GM21786 (cell line): ENCODE data around the gene MDH2.
"Not testable (repeated sequence)": the region's sequence is repeated elsewhere in the genome, so short reads cannot be mapped to it uniquely, and the experiment has no call there.

ENCODE experiments used
- ATAC-seq: cut with Tn5 transposase; IDR thresholded peaks from one replicate; pipeline ENCODE4 v1.9.1; 2021; ENCODE audit not compliant: unreplicated experiment

The MDH2 gene

DNA sequence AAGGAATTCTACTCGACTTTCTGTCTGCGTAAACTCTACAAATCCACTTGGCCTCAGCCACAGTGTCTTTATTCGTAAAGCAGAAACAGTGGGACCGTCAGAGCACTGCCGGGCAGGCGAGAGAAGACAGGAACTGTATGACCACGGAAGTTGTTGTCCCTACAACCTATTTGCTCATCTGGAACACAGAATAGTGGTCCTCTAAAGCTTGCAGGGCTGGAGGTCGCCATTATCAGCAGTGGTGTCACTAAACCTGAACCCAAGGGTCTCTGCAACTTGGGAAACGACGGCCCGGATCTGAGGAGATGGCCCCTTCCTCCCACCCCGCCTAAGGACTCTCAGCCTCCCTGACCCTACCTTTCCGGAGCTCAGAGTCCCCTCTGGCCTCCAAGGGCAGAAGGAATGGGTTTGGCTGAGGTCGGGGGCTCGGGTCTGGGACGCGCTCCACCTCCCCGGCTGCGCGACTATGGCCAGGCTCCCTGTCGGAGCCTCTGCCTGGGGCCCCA is 548 bp upstream of the MDH2 start:
- no peak for ATAC-seq

DNA sequence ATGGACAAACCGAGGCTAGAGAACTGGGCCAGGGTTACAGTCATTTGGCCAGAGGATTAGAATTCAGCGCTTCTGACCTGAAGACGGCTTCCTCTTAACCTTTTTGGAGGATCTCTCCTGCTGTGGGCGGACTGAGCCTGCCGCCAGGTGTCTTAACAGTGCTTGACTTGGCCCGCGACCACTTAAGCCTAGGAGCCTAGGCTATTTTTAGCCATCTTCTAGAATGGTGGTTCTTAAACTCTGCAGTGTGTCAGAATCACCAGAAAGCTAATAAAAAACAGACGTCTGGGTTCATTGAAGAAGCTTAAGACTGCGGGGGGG is 722 bp downstream of the MDH2 start:
- peak; percentile 6 for ATAC-seq

DNA sequence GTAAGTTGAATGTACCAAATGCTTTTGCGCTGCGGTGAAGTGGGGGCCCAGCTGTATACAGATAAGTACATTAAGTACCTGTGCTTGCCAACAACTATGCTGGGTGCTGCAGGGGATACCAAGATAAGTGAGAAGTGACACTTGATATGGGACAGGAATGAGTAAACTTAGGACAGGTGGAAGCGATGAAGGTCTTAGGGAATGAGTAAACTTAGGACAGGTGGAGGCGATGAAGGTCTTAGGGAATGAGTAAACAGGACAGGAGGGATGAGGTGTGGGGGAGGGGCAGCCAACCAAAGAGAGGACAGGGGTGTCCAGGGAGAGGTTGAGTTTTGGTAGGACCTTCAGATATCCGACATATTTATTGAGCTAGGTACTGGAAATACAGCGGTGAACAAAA is 1.4 kb downstream of the MDH2 start:
- no peak for ATAC-seq

DNA sequence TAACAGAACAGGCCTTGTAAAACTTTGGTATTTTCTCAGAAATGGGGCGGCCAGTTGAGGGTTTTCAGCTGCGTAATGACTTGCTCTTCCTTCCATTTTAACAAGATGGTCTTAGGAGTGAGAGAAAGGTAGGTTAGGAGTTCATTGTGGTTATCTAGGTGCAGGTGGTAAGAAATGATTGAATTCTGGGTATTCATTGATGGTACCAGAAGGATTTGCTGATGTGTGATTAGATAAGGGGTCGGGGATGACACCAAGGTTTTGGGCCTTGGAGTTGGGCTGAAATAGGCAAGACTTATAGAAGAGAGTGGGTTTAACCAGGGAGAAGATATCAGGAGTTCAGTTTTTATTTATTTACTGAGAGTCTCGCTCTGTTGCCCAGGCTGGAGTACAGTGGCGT is 2.6 kb downstream of the MDH2 start:
- no peak for ATAC-seq

DNA sequence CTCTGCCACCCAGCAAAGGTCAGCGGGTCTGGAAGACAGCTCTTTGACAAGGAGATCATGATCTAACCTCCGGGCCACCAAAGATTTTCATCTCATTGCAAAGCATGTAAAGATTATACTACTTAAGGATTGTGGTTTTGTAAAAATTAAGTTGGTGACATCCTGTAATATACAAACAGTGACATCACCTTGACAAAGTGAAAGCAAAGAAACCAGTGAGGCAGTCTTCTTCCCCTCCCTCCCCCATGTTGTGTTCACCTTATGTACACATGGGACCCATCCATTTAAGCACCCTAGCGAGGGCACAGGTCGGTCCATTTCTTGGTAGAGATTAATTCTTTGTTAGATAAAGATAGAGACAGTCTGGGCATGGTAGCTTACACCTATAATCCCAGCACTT is 3.9 kb downstream of the MDH2 start:
- ATAC-seq: no peak

DNA sequence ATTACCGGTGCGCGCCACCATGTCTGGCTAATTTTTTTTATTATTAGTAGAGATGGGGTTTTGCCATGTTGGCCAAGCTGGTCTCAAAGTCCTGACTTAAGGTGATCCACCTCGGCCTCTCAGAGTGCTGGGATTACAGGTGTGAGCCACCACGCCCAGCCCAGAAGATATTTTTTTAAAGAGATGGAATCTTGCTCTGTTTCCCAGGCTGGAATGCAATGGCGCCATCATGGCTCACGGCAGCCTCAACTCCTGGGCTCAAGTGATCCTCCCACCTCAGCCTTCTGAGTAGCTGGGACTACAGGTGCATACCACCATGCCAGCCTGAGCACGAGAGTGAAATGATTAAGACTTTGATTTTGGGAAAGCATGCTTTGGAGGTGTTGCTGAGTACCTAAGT is 4.8 kb downstream of the MDH2 start:
- not testable (repeated sequence) for ATAC-seq

DNA sequence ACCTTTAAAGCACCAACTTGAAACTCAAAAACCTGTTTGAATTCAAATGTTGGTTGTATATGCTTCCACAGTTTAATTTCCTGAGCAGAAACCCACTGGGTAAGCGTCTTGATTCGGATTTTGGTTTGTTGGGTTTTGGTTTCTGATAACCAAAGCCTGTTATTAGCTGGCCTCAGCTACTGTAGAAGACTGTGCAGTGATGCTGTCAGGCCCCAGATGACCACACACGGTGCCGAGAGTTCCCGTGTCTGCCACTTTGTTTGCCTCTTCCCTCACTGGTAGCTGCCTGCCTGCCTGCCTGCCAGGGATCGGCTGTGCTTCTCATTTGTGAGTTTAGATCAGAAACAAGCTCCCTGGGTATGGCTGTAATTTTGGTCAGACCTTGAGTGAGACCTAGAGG is 5.6 kb downstream of the MDH2 start:
- ATAC-seq: no peak

DNA sequence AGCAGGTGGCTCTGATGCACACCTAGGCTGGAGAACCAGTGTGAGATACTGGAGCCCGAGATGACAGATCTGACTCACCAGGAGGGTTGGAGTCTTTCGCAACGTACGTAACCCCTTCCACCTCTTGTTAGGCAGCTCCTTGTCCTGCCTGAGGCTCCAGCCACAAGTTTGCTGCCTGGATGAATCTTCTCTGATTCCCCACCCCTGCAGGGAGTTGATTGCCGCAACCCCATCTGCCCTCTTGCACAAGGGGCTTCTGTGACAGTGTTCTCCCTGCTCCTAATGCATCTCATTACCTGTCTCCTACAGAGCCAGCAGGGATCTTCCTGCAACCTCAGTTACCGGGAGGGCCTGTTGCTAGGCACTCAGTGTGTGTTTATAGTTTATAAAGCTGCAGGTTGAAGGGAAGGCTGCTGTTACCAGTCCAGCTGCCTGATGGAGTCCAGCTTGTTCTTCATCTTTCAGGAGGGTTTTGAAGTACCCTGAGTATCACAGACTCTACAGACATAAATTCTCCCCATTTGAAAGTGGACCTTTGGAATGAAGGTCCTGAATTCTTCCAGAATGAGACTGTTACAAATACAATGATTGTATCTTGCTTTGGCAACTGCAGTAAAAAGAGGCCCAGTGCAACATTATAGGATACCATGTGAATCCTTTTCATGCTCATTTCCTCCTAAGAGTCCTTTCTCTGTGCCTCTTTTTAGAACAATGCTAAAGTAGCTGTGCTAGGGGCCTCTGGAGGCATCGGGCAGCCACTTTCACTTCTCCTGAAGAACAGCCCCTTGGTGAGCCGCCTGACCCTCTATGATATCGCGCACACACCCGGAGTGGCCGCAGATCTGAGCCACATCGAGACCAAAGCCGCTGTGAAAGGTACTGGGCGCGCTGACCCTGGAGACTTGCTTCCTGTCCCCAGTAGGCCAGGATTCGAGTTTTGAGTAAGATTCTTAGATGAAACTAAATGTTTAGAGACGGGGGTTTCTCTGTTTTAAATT is 6.5 kb downstream of the MDH2 start:
- ATAC-seq: no peak

DNA sequence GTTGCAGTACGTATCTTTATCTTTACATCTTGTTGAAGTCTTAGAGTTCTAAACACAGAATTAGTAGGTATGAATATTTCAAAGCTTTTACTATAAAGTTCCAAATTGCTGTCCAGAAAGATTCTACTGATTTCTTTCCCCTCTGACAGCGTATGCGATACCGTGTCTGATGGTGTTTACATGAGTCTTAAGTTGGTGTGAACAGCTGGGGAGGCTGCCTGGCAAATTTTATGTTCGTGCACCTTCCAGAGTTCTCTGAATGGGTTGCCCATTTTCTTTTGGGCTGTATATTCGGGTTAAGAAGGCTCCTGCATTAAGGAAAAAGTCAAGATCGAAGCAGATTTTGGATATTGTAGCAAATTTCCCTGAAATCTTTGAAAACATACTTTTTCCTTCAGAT is 8.3 kb downstream of the MDH2 start:
- no peak for ATAC-seq

DNA sequence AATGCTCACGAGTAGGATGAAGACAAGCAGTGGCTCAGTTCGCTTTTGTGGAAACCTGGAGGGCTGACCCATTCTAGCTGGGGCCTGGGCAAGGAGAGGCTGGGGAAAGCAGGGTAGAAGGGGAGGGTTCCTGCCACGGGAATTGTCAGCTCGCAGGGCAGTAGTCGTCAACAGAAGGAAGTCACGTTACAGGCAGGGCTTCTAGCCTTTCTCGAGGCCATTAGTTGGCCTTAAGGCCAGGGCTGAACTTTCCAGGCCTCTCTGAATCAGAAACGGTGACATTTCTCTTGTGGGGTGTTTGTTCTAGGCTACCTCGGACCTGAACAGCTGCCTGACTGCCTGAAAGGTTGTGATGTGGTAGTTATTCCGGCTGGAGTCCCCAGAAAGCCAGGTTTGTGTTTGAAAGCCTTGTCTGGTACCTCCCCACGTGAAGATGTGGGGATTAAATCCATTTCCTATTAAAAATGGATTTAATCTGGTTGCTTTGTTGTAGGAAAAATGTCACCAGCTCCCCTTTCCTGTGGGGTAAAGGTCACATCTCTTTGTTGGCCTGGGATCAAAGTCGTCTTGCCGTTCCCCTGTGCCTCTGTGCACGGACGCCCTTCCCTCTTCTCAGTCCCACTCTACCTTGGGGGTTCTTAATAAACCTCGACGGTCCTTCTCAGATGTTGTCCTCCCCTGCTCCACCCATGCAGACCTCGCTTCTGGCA is 9.4 kb downstream of the MDH2 start:
- ATAC-seq: no peak

DNA sequence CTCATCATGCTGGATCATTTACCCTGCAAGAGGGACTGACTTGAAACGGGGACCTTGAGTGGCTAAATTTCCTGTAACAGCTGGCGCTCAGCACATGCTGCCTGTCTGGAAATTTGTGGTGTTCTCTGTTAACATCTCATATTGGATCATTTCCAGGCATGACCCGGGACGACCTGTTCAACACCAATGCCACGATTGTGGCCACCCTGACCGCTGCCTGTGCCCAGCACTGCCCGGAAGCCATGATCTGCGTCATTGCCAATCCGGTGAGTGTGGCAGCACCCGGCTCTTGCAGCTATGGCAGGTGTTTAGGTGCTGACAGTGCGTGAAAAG is 9.9 kb downstream of the MDH2 start:
- ATAC-seq: no peak

DNA sequence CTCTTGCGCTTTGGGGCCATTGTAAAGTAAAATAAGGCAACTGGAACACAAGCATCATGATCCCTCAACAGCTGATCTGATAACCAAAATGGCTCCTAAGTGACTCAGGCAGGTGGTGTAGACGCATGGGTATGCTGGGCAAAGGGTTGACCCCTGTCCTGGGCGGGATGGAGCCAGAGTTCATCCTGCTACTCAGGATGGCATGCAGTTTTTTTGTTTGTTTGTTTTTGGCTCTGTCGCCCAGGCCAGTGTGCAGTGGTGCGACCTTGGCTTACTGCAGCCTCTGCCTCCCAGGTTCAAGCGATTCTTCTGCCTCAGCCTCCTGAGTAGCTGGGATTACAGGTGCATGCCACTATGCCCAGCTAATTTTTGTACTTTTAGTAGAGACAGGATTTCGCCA is 10.8 kb downstream of the MDH2 start:
- not testable (repeated sequence) for ATAC-seq

DNA sequence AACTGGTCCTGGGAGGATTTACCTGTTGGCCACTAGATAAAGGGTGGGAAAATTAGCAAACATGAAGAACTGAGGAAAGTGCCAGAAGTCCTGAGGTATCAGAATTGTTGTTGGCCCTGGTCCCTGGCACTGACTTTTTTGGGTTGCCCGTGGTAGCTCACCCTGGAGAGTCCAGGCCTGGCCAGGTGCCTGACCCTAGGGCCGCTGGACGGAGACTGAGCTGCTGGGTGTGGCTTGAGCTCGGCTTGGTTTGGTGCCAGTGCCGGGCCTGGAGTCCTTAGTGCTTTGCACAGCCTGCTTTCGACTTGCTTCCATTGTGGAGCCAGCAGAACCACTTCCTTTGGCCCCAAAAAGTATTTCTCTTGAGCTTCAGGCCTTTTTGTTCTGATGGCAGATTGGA is 12.9 kb downstream of the MDH2 start:
- ATAC-seq: no peak

DNA sequence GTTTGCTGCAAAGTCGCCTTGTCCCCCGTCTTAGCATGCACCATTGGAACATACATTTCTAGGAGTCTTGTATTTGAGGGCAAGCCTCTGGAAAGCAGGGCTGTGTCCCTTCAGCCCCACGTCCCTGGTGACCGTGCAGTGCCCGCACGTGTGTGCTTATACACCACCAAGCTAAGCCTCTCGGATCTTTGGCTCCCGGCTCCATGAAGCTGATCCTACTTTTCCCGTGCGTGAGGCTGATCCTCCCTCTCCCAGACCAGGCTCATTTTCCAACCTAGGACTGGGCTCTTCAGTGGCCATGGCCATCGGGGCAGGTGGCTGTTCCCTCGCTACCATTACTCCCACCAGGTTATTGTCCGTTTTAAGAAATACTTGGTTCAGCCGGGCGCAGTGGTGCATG is 14.3 kb downstream of the MDH2 start:
- no peak for ATAC-seq

DNA sequence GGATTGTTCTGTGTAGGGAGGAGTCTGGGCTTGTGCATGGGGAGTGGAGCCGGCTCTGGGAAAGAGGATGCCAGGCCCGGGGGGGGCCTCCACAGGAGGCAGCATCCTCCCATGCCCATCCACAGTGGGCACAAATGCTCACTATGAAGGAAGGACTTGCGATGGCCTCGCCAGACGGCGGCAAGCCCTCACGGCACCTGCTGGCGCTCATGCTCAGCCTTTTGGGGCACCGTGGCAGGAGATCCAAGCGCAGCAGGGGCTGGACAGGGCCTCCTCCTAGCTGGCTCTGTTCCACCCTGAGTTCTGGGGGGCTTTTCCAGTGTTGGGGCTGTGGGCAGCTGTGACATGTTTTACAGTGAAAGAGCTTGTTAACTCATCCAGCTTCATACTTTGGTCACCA is 15.2 kb downstream of the MDH2 start:
- no peak for ATAC-seq

DNA sequence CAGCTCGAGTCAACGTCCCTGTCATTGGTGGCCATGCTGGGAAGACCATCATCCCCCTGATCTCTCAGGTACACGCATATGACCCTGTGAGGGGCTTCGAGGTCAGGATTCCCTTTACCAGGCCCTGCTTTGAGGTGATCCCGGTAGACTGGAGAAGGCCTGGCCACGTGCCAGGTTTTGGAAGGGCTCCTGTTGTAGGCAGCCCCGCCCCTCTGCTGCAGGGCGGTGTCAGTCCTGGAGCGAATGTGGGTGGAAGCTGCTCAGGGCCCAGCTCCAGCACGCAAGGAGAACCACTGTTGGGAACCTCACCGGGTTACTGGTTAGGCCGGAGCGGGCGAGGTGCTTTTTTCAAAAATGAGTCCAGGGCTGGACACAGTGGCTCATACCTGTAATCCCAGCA is 15.6 kb downstream of the MDH2 start:
- ATAC-seq: no peak

DNA sequence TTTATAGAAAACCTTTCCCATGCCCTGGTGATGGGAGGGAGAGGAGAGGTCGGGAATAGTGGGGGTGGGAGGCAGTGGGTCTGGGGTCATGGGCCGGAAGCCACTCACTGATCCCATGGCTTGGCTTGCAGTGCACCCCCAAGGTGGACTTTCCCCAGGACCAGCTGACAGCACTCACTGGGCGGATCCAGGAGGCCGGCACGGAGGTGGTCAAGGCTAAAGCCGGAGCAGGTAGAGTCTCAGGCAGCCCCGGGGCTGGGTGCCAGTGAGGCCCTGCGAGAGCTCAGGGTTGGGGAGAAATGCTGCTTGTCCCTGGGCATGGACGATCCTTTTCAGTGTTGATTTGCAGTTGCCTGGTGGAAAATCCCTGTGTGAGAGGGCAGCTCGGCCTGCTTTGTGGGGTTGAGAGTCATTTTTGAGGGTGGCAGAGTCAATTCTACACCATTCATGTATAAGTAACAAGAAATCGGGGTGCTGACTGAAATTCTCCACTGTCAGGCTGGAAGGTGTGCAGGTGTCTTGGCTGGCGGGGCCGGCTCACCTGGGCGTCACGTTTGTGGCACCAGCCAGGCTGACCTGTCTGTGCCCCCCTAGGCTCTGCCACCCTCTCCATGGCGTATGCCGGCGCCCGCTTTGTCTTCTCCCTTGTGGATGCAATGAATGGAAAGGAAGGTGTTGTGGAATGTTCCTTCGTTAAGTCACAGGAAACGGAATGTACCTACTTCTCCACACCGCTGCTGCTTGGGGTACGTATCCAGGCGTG is 16.5 kb downstream of the MDH2 start:
- ATAC-seq: no peak

DNA sequence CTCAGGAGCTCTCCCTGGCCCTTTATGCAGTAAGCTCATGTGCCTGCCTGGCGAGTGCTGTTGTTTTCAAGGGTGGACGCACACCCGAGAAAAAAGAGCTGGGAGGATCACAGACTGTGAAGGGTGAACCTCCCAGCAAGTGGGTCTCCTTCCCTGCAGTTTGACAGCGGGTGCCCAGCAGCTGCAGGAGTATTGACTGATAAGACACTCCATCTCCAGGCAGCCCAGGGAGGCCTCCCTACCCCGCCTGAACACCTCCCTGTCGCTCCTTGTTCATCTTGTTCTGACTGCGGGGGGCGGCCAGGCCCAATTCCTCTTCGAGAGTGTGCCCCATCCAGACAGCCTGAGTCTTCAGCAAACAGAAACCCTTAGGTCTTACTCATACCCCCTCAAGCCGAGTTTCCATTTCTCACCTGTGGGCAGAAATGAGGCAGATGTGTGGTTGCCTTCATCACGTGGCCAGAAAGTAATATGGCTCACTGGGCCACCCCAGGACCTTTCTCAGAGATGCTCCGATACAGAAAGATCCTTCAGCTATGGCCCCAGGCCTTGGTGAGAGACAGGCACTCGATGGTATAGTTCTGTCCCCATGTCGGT is 17.2 kb downstream of the MDH2 start:
- no peak for ATAC-seq

DNA sequence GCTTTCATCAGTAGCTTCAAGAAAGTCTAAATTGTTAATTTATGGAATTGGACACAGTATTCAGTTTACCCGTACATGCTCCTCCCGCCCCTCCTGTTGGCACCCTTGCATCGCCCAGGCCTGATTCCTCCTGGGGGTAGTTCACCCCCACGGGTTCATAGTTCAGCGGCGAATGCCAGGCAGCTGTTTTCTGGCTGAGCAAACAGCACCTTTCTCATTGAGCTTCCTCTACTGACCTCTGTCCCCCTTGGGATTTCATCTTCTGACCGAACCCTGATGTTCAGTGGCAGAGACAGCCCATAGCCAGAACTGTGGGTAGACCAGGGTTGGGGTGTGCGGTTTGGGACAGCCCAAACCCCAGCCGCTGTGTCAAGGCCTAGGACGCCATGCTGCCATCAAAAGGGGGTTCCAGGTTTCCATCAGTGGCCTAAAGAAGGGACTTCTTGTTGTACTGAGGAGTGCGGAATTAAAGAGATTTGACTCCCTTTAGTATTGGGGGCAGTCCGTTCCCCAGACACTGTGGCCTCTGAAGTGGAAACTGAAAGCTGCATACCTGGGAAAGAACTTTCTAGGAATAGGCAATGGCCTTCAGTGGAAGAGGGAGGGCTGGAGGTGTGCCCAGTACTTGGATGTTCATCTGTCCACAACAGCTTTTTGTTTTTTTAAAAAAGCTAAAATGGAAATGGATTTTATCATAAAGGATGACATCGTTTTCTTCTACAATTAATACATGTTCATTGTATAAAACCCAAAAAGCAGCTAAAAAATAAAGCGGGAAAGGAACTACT is 19.0 kb downstream of the MDH2 start:
- ATAC-seq: no peak

DNA sequence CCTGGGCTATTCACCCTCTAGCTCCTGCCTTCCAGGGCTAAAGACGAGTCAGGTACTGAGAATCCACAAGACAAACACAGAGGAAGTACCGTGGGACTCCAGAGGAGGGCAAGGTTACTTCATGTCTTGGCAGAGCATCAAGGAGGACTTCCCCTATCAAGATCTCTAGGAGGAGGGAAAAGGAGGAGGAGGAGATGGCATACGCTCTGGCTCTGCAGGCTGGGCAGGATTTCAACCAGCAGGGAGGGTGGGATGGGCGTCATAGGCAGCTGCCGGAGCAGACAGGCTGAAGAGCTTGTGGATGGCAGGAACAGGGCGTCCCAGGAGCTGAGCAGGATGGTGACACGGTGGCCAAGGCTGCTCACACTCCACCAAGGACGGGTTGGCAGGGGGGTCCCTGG is 21.3 kb downstream of the MDH2 start:
- ATAC-seq: no peak
